GM12878 (cell line): ENCODE data around the gene TECR. TPM values are rescaled to one million over a fixed set of nuclear protein-coding genes. Genes with fewer than 3 reads are reported as not detected.

Experiments
- CBX5 ChIP-seq: sonication (generic); IDR thresholded peaks from 2 replicates; pipeline ENCODE4 v1.6.1; 2016; ENCODE audit warnings: low read depth, moderate library complexity, mild to moderate bottlenecking, inconsistent platforms
- CHD1 ChIP-seq: IDR thresholded peaks from 2 replicates; pipeline ENCODE4 v1.6.1; 2012; ENCODE audit warnings: low read depth, low read length, improper control_type of control experiment
- E2F4 ChIP-seq: IDR thresholded peaks from 2 replicates; pipeline ENCODE4 v1.6.1; 2012; ENCODE audit warnings: low read depth, low read length, improper control_type of control experiment
- E2F8 ChIP-seq: fragments of 450-650 bp; IDR thresholded peaks from 2 replicates; pipeline ENCODE4 v1.6.1; 2018; ENCODE audit warnings: mild to moderate bottlenecking, low read depth, moderate library complexity; ENCODE audit not compliant: partially characterized antibody
- E4F1 ChIP-seq: fragments of 450-650 bp; IDR thresholded peaks from 2 replicates; pipeline ENCODE4 v1.6.1; 2018; ENCODE audit warnings: borderline replicate concordance, mild to moderate bottlenecking; ENCODE audit not compliant: partially characterized antibody
- EED ChIP-seq: sonication (generic); IDR thresholded peaks from 2 replicates; pipeline ENCODE4 v1.6.1; 2016; ENCODE audit warnings: antibody characterized with exemption, low read depth
- EGR1 ChIP-seq, 2 experiments: IDR thresholded peaks; 1 replicate in 1 of 2; 2 replicates in 1 of 2; pipeline ENCODE4 v1.6.1; 2011 to 2012; ENCODE audit warnings: low read depth in 2 of 2, low read length in 2 of 2, borderline replicate concordance in 1 of 2, mild to moderate bottlenecking in 1 of 2, moderate library complexity in 1 of 2
- GATAD2B ChIP-seq: fragments of 450-650 bp; conservative IDR thresholded peaks from 2 replicates; pipeline ENCODE4 v1.6.1; 2017; ENCODE audit warnings: low read depth, mild to moderate bottlenecking, moderate library complexity
- HCFC1 ChIP-seq: fragments of 150-350 bp; IDR thresholded peaks from 2 replicates; pipeline ENCODE4 v1.6.1; 2014; ENCODE audit warnings: low read length
- HDGF ChIP-seq: fragments of 450-650 bp; IDR thresholded peaks from 2 replicates; pipeline ENCODE4 v1.6.1; 2016; ENCODE audit warnings: antibody characterized with exemption
- HSF1 ChIP-seq: fragments of 150-350 bp; IDR thresholded peaks from 2 replicates; pipeline ENCODE4 v1.6.1; 2014; ENCODE audit warnings: mild to moderate bottlenecking, low read depth, low read length
- IRF3 ChIP-seq: fragments of 450-650 bp; IDR thresholded peaks from 2 replicates; pipeline ENCODE4 v1.6.1; 2014; ENCODE audit warnings: mild to moderate bottlenecking
- IRF4 ChIP-seq: IDR thresholded peaks from 2 replicates; pipeline ENCODE4 v1.6.1; 2011; ENCODE audit warnings: low read depth, low read length
- KDM1A ChIP-seq: fragments of 200-600 bp; sonication (generic); IDR thresholded peaks from 2 replicates; pipeline ENCODE4 v1.6.1; 2016; ENCODE audit warnings: borderline replicate concordance
- NBN ChIP-seq: fragments of 450-650 bp; IDR thresholded peaks from 2 replicates; pipeline ENCODE4 v1.6.1; 2016
- RB1 ChIP-seq: fragments of 450-650 bp; formaldehyde crosslinking; IDR thresholded peaks from 2 replicates; pipeline ENCODE4 v1.6.1; 2017; ENCODE audit warnings: mild to moderate bottlenecking, borderline replicate concordance
- RCOR1 ChIP-seq: conservative IDR thresholded peaks from 2 replicates; pipeline ENCODE4 v1.6.1; 2012; ENCODE audit warnings: low read depth, low read length, improper control_type of control experiment
- STAT3 ChIP-seq: IDR thresholded peaks from 2 replicates; pipeline ENCODE4 v1.6.1; 2011; ENCODE audit warnings: low read depth, low read length, improper control_type of control experiment
- TBL1XR1 ChIP-seq: IDR thresholded peaks from 2 replicates; pipeline ENCODE4 v1.6.1; 2012; ENCODE audit warnings: low read depth, low read length, improper control_type of control experiment
- TCF12 ChIP-seq: IDR thresholded peaks from 2 replicates; pipeline ENCODE4 v1.6.1; 2011; ENCODE audit warnings: low read depth, mild to moderate bottlenecking, low read length
- WRNIP1 ChIP-seq: IDR thresholded peaks from 2 replicates; pipeline ENCODE4 v1.6.1; 2011; ENCODE audit warnings: low read depth, low read length, improper control_type of control experiment, borderline replicate concordance
- YBX1 ChIP-seq: fragments of 450-650 bp; IDR thresholded peaks from 2 replicates; pipeline ENCODE4 v1.6.1; 2016; ENCODE audit warnings: antibody characterized with exemption
- polyA plus RNA-seq, 11 experiments: library from polyadenylated mRNA; depleted of rRNA in 4 of 11; unstranded in 6 of 11; stranded (reverse) in 5 of 11; fragments of >200 nt; fragmentation: Nextera tagmentation in 4 of 11; fragmentation: Illumina TruSeq in 1 of 11; extraction: Ambion mirVana in 4 of 11; extraction: Trizol in 1 of 11; gene quantifications; 1 replicate in 1 of 11; 2 replicates in 10 of 11; pipeline versions ENCODE4 v1.2.1 to v1.2.3, GENCODE V29; 2011 to 2016; ENCODE audit warnings: inconsistent platforms in 2 of 11, missing spikeins in 2 of 11, low read depth in 1 of 11
- total RNA-seq, 4 experiments: library from RNA; depleted of rRNA in 3 of 4; stranded (reverse); fragments of >200 nt in 3 of 4; fragmentation: Illumina TruSeq in 1 of 4; extraction: Trizol in 1 of 4; gene quantifications; 2 replicates each; pipeline versions ENCODE4 v1.2.1 to v1.2.3, GENCODE V29; 2013 to 2021

The TECR gene
- total and polyA plus RNA-seq, 10 of the 15 experiments (the other 5 are each of a cell fraction or from before 2014, with no cell fraction given) = 9.6 to 157 (median 64.2) TPM

- TF ChIP-seq HDGF = no peak
- no peak for TF ChIP-seq TBL1XR1
- no peak for TF ChIP-seq E2F4
- peak; percentile 82 for TF ChIP-seq EED
- no peak for TF ChIP-seq RCOR1
- TF ChIP-seq RB1 = no peak
- TF ChIP-seq TCF12 = 0 out of 2 replicates have a peak, but pooled peaks have one; percentile 24
- TF ChIP-seq YBX1 = no peak
- 0 out of 2 replicates have a peak, but pooled peaks have one; percentile 63 for TF ChIP-seq KDM1A
- no peak for TF ChIP-seq CBX5
- peak; percentile 80; the same call in 1 of the 2 replicates for TF ChIP-seq NBN
- TF ChIP-seq HCFC1 = no peak
- no peak for TF ChIP-seq WRNIP1
- TF ChIP-seq E2F8 = no peak
- peak in 1 of 2 experiments; percentile 79; a peak in 2 of 3 replicates for TF ChIP-seq EGR1 (IDR thresholded peaks at IDR 0.05; ENCODE audit: borderline replicate concordance in 1 of 2, low read depth in 2 of 2, low read length in 2 of 2)
- no peak for TF ChIP-seq HSF1
- TF ChIP-seq GATAD2B = peak; percentile 54; the same call in 1 of the 2 replicates
- no peak for TF ChIP-seq E4F1
- TF ChIP-seq STAT3 = no peak
- no peak for TF ChIP-seq IRF4
- TF ChIP-seq CHD1 = no peak
- TF ChIP-seq IRF3 = no peak
Observed at GRCh38 chr19:14580623-14581237, 51.3 kb downstream of the TECR start (continued).
